ENCODE measurements around the gene XPO4.

Gene XPO4

GRCh38 chr13:20825477-20825875 lies 77.1 kb downstream of the XPO4 start:
- peaks cover 8% of the 10 kb centered on the region for H3K36me3 ChIP-seq (ENCODE audit: insufficient read depth, insufficient read length, low read length)
- H3K9me3 ChIP-seq (ENCODE audit: insufficient read depth, low read length): no peaks in the 10 kb centered on the region
- H3K9ac ChIP-seq (ENCODE audit: insufficient read length, low read depth): no peak overlapping the region
- TF ChIP-seq SUZ12 (IDR thresholded peaks at IDR 0.05; ENCODE audit: extremely low read depth, insufficient read depth, insufficient read length) (no peak), YY1 (IDR thresholded peaks at IDR 0.05; ENCODE audit: insufficient read depth, insufficient read length) (no peak), ZNF274 (IDR thresholded peaks at IDR 0.05; ENCODE audit: low read depth, low read length) (no peak)
- H3K4me1 ChIP-seq (ENCODE audit: insufficient read depth, insufficient read length): no peaks in the 10 kb centered on the region
- no peaks in the 10 kb centered on the region for H3K27me3 ChIP-seq (ENCODE audit: insufficient read depth, insufficient read length)
- no peak for DNase-seq (ENCODE audit: low read depth, low spot score)
- H3K4me3 ChIP-seq (ENCODE audit: insufficient read length, low read depth): no peak overlapping the region

- H3K27me3 ChIP-seq (ENCODE audit: insufficient read depth, insufficient read length): no peaks in the 10 kb centered on the region
- H3K9ac ChIP-seq (ENCODE audit: insufficient read length, low read depth): no peak overlapping the region
- no peak overlapping the region for H3K4me3 ChIP-seq (ENCODE audit: insufficient read length, low read depth)
- DNase-seq (ENCODE audit: low read depth, low spot score): no peak
- H3K36me3 ChIP-seq (ENCODE audit: insufficient read depth, insufficient read length, low read length): peaks cover 14% of the 10 kb centered on the region
- no peaks in the 10 kb centered on the region for H3K9me3 ChIP-seq (ENCODE audit: insufficient read depth, low read length)
- H3K4me1 ChIP-seq (ENCODE audit: insufficient read depth, insufficient read length): no peaks in the 10 kb centered on the region
- TF ChIP-seq YY1 (IDR thresholded peaks at IDR 0.05; ENCODE audit: insufficient read depth, insufficient read length) (no peak), ZNF274 (IDR thresholded peaks at IDR 0.05; ENCODE audit: low read depth, low read length) (no peak), SUZ12 (IDR thresholded peaks at IDR 0.05; ENCODE audit: extremely low read depth, insufficient read depth, insufficient read length) (no peak)
Measured at GRCh38 chr13:20824762-20825476, 77.6 kb downstream of the XPO4 start.

- no peaks in the 10 kb centered on the region for H3K4me1 ChIP-seq (ENCODE audit: insufficient read depth, insufficient read length)
- no peaks in the 10 kb centered on the region for H3K9me3 ChIP-seq (ENCODE audit: insufficient read depth, low read length)
- TF ChIP-seq YY1 (IDR thresholded peaks at IDR 0.05; ENCODE audit: insufficient read depth, insufficient read length): no peak
- TF ChIP-seq ZNF274 (IDR thresholded peaks at IDR 0.05; ENCODE audit: low read depth, low read length): no peak
- H3K9ac ChIP-seq (ENCODE audit: insufficient read length, low read depth): no peak overlapping the region
- H3K4me3 ChIP-seq (ENCODE audit: insufficient read length, low read depth): no peak overlapping the region
- DNase-seq (ENCODE audit: low read depth, low spot score): no peak
- H3K27me3 ChIP-seq (ENCODE audit: insufficient read depth, insufficient read length): no peaks in the 10 kb centered on the region
- peaks cover 18% of the 10 kb centered on the region for H3K36me3 ChIP-seq (ENCODE audit: insufficient read depth, insufficient read length, low read length)
Measured at GRCh38 chr13:20823071-20823470, 79.5 kb downstream of the XPO4 start.

- TF ChIP-seq ZNF274 (IDR thresholded peaks at IDR 0.05; ENCODE audit: low read depth, low read length): no peak
- TF ChIP-seq SUZ12 (IDR thresholded peaks at IDR 0.05; ENCODE audit: extremely low read depth, insufficient read depth, insufficient read length): no peak
- no peak for TF ChIP-seq YY1 (IDR thresholded peaks at IDR 0.05; ENCODE audit: insufficient read depth, insufficient read length)
- no peaks in the 10 kb centered on the region for H3K9me3 ChIP-seq (ENCODE audit: insufficient read depth, low read length)
- no peak overlapping the region for H3K9ac ChIP-seq (ENCODE audit: insufficient read length, low read depth)
- no peaks in the 10 kb centered on the region for H3K4me1 ChIP-seq (ENCODE audit: insufficient read depth, insufficient read length)
- H3K27me3 ChIP-seq (ENCODE audit: insufficient read depth, insufficient read length): no peaks in the 10 kb centered on the region
- no peak for DNase-seq (ENCODE audit: low read depth, low spot score)
- no peak overlapping the region for H3K4me3 ChIP-seq (ENCODE audit: insufficient read length, low read depth)
- H3K36me3 ChIP-seq (ENCODE audit: insufficient read depth, insufficient read length, low read length): peaks cover 20% of the 10 kb centered on the region
Measured at GRCh38 chr13:20822406-20822805, 80.1 kb downstream of the XPO4 start.

- Histone ChIP-seq H3K9ac (ENCODE audit: insufficient read length, low read depth) (no peak overlapping the region), H3K9me3 (ENCODE audit: insufficient read depth, low read length) (no peaks in the 10 kb centered on the region), H3K4me3 (ENCODE audit: insufficient read length, low read depth) (no peak overlapping the region), H3K27me3 (ENCODE audit: insufficient read depth, insufficient read length) (no peaks in the 10 kb centered on the region), H3K36me3 (ENCODE audit: insufficient read depth, insufficient read length, low read length) (peaks cover 24% of the 10 kb centered on the region), H3K4me1 (ENCODE audit: insufficient read depth, insufficient read length) (no peaks in the 10 kb centered on the region)
- TF ChIP-seq ZNF274 (IDR thresholded peaks at IDR 0.05; ENCODE audit: low read depth, low read length): no peak
- TF ChIP-seq YY1 (IDR thresholded peaks at IDR 0.05; ENCODE audit: insufficient read depth, insufficient read length): no peak
- no peak for TF ChIP-seq SUZ12 (IDR thresholded peaks at IDR 0.05; ENCODE audit: extremely low read depth, insufficient read depth, insufficient read length)
- DNase-seq (ENCODE audit: low read depth, low spot score): no peak
Measured at GRCh38 chr13:20819715-20820114, 82.8 kb downstream of the XPO4 start.

- H3K36me3 ChIP-seq (ENCODE audit: insufficient read depth, insufficient read length, low read length): peaks cover 18% of the 10 kb centered on the region
- H3K9me3 ChIP-seq (ENCODE audit: insufficient read depth, low read length): no peaks in the 10 kb centered on the region
- H3K4me3 ChIP-seq (ENCODE audit: insufficient read length, low read depth): no peak overlapping the region
- H3K4me1 ChIP-seq (ENCODE audit: insufficient read depth, insufficient read length): no peaks in the 10 kb centered on the region
- no peak for DNase-seq (ENCODE audit: low read depth, low spot score)
- H3K27me3 ChIP-seq (ENCODE audit: insufficient read depth, insufficient read length): no peaks in the 10 kb centered on the region
- no peak overlapping the region for H3K9ac ChIP-seq (ENCODE audit: insufficient read length, low read depth)
- TF ChIP-seq YY1 (IDR thresholded peaks at IDR 0.05; ENCODE audit: insufficient read depth, insufficient read length) (no peak), SUZ12 (IDR thresholded peaks at IDR 0.05; ENCODE audit: extremely low read depth, insufficient read depth, insufficient read length) (no peak), ZNF274 (IDR thresholded peaks at IDR 0.05; ENCODE audit: low read depth, low read length) (no peak)
Measured at GRCh38 chr13:20815464-20815863, 87.1 kb downstream of the XPO4 start.

- TF ChIP-seq SUZ12 (IDR thresholded peaks at IDR 0.05; ENCODE audit: extremely low read depth, insufficient read depth, insufficient read length): no peak
- no peak for TF ChIP-seq ZNF274 (IDR thresholded peaks at IDR 0.05; ENCODE audit: low read depth, low read length)
- TF ChIP-seq YY1 (IDR thresholded peaks at IDR 0.05; ENCODE audit: insufficient read depth, insufficient read length): no peak
- Histone ChIP-seq H3K9me3 (ENCODE audit: insufficient read depth, low read length) (no peaks in the 10 kb centered on the region), H3K36me3 (ENCODE audit: insufficient read depth, insufficient read length, low read length) (peaks cover 12% of the 10 kb centered on the region), H3K4me3 (ENCODE audit: insufficient read length, low read depth) (no peak overlapping the region), H3K27me3 (ENCODE audit: insufficient read depth, insufficient read length) (no peaks in the 10 kb centered on the region), H3K4me1 (ENCODE audit: insufficient read depth, insufficient read length) (no peaks in the 10 kb centered on the region), H3K9ac (ENCODE audit: insufficient read length, low read depth) (no peak overlapping the region)
- no peak for DNase-seq (ENCODE audit: low read depth, low spot score)
Measured at GRCh38 chr13:20814224-20814910, 88.2 kb downstream of the XPO4 start.
